H1 (cell line): ENCODE results near the gene BRD7. TPM values are rescaled to one million over a fixed set of nuclear protein-coding genes. Genes with fewer than 3 reads are reported as not detected.

ENCODE experiments used
- BRCA1 ChIP-seq: IDR thresholded peaks from 2 replicates; pipeline ENCODE4 v1.6.1; 2012; ENCODE audit warnings: low read depth, low read length, improper control_type of control experiment
- CEBPB ChIP-seq: IDR thresholded peaks from 2 replicates; pipeline ENCODE4 v1.6.1; 2012; ENCODE audit warnings: low read depth, low read length
- CREB1 ChIP-seq: IDR thresholded peaks from 2 replicates; pipeline ENCODE4 v1.6.1; 2012; ENCODE audit warnings: inconsistent platforms
- HDAC6 ChIP-seq: IDR thresholded peaks from one replicate; pipeline ENCODE4 v1.7.1; 2012; ENCODE audit warnings: low read depth, mild to moderate bottlenecking, inconsistent platforms, low read length, moderate library complexity
- JUN ChIP-seq: IDR thresholded peaks from 2 replicates; pipeline ENCODE4 v1.6.1; 2011; ENCODE audit warnings: low read depth, mild to moderate bottlenecking, improper control_type of control experiment, low read length
- KDM1A ChIP-seq: fragments of 200-600, 300-600 bp; sonication (generic); IDR thresholded peaks from 2 replicates; pipeline ENCODE4 v1.7.1; 2016; ENCODE audit warnings: mild to moderate bottlenecking, low read length, borderline replicate concordance
- NANOG ChIP-seq: IDR thresholded peaks from 2 replicates; pipeline ENCODE4 v1.6.1; 2011; ENCODE audit warnings: low read length, low read depth, mild to moderate bottlenecking, inconsistent platforms; ENCODE audit not compliant: insufficient read depth, poor library complexity, severe bottlenecking
- POLR2AphosphoS5 ChIP-seq: IDR thresholded peaks from 2 replicates; pipeline ENCODE4 v1.6.1; 2011; ENCODE audit warnings: low read depth, low read length
- RBBP5 ChIP-seq: IDR thresholded peaks from 2 replicates; pipeline ENCODE4 v1.7.1; 2012; ENCODE audit warnings: low read depth, mild to moderate bottlenecking, inconsistent platforms, low read length, moderate library complexity, borderline replicate concordance
- polyA plus RNA-seq, 7 experiments: library from polyadenylated mRNA; depleted of rRNA in 3 of 7; stranded (reverse) in 5 of 7; unstranded in 2 of 7; fragments of >200 nt in 5 of 7; fragments of 200-250 nt in 2 of 7; gene quantifications; 1 replicate in 5 of 7; 2 replicates in 1 of 7; 4 replicates in 1 of 7; pipeline versions ENCODE4 v1.2.1 to v1.2.3, GENCODE V29; 2011 to 2013; ENCODE audit warnings: missing spikeins in 2 of 7, mixed read lengths in 2 of 7
- total RNA-seq: library from RNA; stranded (reverse); fragmentation: NEBNext Ultra II Directional; extraction: Animal tissue kit (Norgen Biotek cat#: 25700); gene quantifications from 2 replicates; pipeline ENCODE4 v1.2.1, GENCODE V29; 2021
- TF ChIP-seq, protein P1 (sequence below), 3 experiments: IDR thresholded peaks; 1 replicate in 2 of 3; 2 replicates in 1 of 3; pipeline versions ENCODE4 v1.5.1 to v1.6.1; 2011; ENCODE audit warnings: low read length in 3 of 3, mild to moderate bottlenecking in 3 of 3, inconsistent platforms in 2 of 3, low read depth in 1 of 3, moderate library complexity in 1 of 3; ENCODE audit not compliant: insufficient read depth in 1 of 3; ENCODE audit errors: control extremely low read depth in 1 of 3

Gene BRD7
- total and polyA plus RNA-seq, 2 of the 8 experiments (the other 6 are each of a cell fraction or from before 2014, with no cell fraction given): 42.5 to 120 TPM

DNA sequence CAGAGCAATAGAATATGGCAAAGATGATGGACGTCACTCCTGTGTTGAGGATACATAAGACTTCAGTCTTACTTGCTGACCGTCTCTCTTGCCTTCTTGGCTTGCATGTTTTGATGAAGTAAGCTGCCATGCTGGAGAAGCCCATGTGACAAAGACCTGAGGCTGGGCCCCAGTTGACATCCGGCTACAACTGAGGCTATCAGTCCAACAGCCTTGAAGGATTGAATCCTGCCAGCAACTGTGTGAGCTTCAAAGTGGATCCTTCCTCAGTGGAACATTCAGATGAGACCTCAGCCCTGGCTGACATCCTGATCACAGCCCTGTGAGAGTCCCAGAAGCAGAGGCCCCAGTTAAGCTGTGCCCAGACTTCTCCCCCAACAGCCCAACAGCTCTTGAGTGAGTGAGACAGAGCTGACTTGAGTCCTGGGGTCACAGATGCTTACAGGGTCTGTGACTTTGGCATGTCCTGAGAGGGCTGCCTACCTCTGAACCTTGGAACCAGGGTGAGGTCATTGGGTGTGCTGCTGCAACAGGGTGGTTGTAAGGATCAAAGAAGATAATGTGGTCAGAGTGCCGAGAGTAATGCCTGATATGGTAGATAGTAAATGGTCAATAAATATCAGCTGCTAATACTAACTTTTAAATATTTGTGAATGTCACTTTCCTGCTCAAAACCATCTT, 2.4 kb upstream of the BRD7 start (continued):
- TF ChIP-seq CEBPB (no peak), BRCA1 (no peak), RBBP5 (no peak), JUN (no peak), KDM1A (no peak), NANOG (no peak), HDAC6 (no peak), POLR2AphosphoS5 (no peak), CREB1 (no peak)
- TF ChIP-seq, protein P1, sequence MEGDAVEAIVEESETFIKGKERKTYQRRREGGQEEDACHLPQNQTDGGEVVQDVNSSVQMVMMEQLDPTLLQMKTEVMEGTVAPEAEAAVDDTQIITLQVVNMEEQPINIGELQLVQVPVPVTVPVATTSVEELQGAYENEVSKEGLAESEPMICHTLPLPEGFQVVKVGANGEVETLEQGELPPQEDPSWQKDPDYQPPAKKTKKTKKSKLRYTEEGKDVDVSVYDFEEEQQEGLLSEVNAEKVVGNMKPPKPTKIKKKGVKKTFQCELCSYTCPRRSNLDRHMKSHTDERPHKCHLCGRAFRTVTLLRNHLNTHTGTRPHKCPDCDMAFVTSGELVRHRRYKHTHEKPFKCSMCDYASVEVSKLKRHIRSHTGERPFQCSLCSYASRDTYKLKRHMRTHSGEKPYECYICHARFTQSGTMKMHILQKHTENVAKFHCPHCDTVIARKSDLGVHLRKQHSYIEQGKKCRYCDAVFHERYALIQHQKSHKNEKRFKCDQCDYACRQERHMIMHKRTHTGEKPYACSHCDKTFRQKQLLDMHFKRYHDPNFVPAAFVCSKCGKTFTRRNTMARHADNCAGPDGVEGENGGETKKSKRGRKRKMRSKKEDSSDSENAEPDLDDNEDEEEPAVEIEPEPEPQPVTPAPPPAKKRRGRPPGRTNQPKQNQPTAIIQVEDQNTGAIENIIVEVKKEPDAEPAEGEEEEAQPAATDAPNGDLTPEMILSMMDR (IDR thresholded peaks at IDR 0.05; ENCODE audit: control extremely low read depth in 1 of 3, insufficient read depth in 1 of 3, low read depth in 1 of 3, low read length in 3 of 3): no peak
- TF ChIP-seq, all 59 proteins: peak for 0
